Astrocyte (in vitro differentiated cells and primary cell): ENCODE measurements around the gene IQCH.

Experiments
- CTCF ChIP-seq: IDR thresholded peaks from 2 replicates; pipeline ENCODE4 v1.5.1; 2011; ENCODE audit warnings: low read depth, mild to moderate bottlenecking, inconsistent platforms, low read length, moderate library complexity; ENCODE audit not compliant: insufficient read depth
- EZH2 ChIP-seq: IDR thresholded peaks from 2 replicates; pipeline ENCODE4 v1.6.1; 2012; ENCODE audit warnings: mild to moderate bottlenecking, low read length, inconsistent platforms; ENCODE audit not compliant: insufficient read depth

GRCh38 chr15:67509918-67510317 is 255.3 kb downstream of the IQCH start:
- no peak for TF ChIP-seq EZH2
- no peak for TF ChIP-seq CTCF
